PC-3 (cell line): ENCODE data around the gene CYP20A1. TPM values are rescaled to one million over a fixed set of nuclear protein-coding genes. Genes with fewer than 3 reads are reported as not detected.
"Not testable (repeated sequence)": the region's sequence is repeated elsewhere in the genome, so short reads cannot be mapped to it uniquely, and the experiment has no call there.

Experiments
- ATAC-seq: fragments of 200-7000 bp; cut with Tn5 transposase; 2 replicates; pipeline ENCODE4 v1.9.1; 2020; ENCODE audit warnings: mild to moderate bottlenecking, moderate library complexity
- BruUV-seq: library from RNA; stranded (reverse); fragments of 400-500 nt; replicated peaks from 2 replicates; lab custom pipeline; 2021; lab: Mats Ljungman, UMichigan
- CTCF ChIA-PET: fragments of 300-600 bp; sonication (Branson Sonifier 250); formaldehyde crosslinking; loops from one replicate; lab custom pipeline; 2022; ENCODE audit warnings: antibody characterized with exemption; lab: Charles Lee
- POLR2A ChIA-PET: fragments of 300-600 bp; sonication (Branson Sonifier 250); formaldehyde crosslinking; loops from one replicate; lab custom pipeline; 2022; ENCODE audit warnings: antibody characterized with exemption; ENCODE audit not compliant: unreplicated experiment; lab: Charles Lee
- DNase-seq: peaks from one replicate; pipeline ENCODE4 v3.0.0-alpha.2; 2015
- H2AFZ ChIP-seq: fragments of 300-600 bp; sonication (generic); 2 replicates; pipeline ENCODE4 v1.6.0; 2016; ENCODE audit warnings: antibody characterized with exemption, low read length
- H3F3A ChIP-seq: fragments of 300-600 bp; sonication (generic); one replicate; pipeline ENCODE4 v1.6.0; 2017; ENCODE audit warnings: antibody characterized with exemption, low read length, control low read depth, mild to moderate bottlenecking; ENCODE audit not compliant: unreplicated experiment
- H3K27ac ChIP-seq: fragments of 300-600 bp; sonication (generic); 2 replicates; pipeline ENCODE4 v1.5.1; 2016; ENCODE audit warnings: mild to moderate bottlenecking, low read length
- H3K27me3 ChIP-seq: fragments of 300-600 bp; sonication (generic); 2 replicates; pipeline ENCODE4 v1.6.1; 2016; ENCODE audit warnings: low read length, mixed read lengths
- H3K36me3 ChIP-seq: fragments of 300-600 bp; sonication (generic); 2 replicates; pipeline ENCODE4 v1.6.1; 2016; ENCODE audit warnings: low read depth, mixed run types, low read length, mixed read lengths
- H3K4me1 ChIP-seq: fragments of 300-600 bp; sonication (generic); 2 replicates; pipeline ENCODE4 v1.5.1; 2016; ENCODE audit warnings: low read length; ENCODE audit not compliant: insufficient read depth
- H3K4me2 ChIP-seq: fragments of 300-600 bp; sonication (generic); 2 replicates; pipeline ENCODE4 v1.6.0; 2016; ENCODE audit warnings: low read length
- H3K4me3 ChIP-seq: fragments of 300-600 bp; sonication (generic); 2 replicates; pipeline ENCODE4 v1.5.1; 2016; ENCODE audit warnings: mild to moderate bottlenecking, low read length, mixed read lengths
- H3K79me2 ChIP-seq: fragments of 300-600 bp; sonication (generic); 2 replicates; pipeline ENCODE4 v1.6.1; 2017; ENCODE audit warnings: low read length, mixed read lengths
- H3K9ac ChIP-seq: fragments of 300-600 bp; sonication (generic); 2 replicates; pipeline ENCODE4 v1.6.0; 2016; ENCODE audit warnings: mild to moderate bottlenecking, low read length
- H3K9me2 ChIP-seq: fragments of 300-600 bp; sonication (generic); replicated peaks from 2 replicates; pipeline ENCODE4 v1.6.1; 2016; ENCODE audit warnings: mixed run types, low read length, mixed read lengths
- H3K9me3 ChIP-seq: fragments of 300-600 bp; sonication (generic); 2 replicates; pipeline ENCODE4 v1.6.1; 2016; ENCODE audit warnings: low read length, mixed read lengths
- H4K20me1 ChIP-seq: fragments of 300-600 bp; sonication (generic); 2 replicates; pipeline ENCODE4 v1.6.1; 2016; ENCODE audit warnings: low read length, mixed read lengths
- EZH2 ChIP-seq: fragments of 300-600 bp; sonication (generic); IDR thresholded peaks from one replicate; pipeline ENCODE4 v1.6.1; 2017; ENCODE audit warnings: antibody characterized with exemption, mild to moderate bottlenecking, low read length; ENCODE audit not compliant: unreplicated experiment
- EZH2phosphoT487 ChIP-seq: fragments of 300-600 bp; sonication (generic); IDR thresholded peaks from 2 replicates; pipeline ENCODE4 v1.6.1; 2018; ENCODE audit warnings: mild to moderate bottlenecking, antibody characterized with exemption, low read length, borderline replicate concordance
- intact Hi-C: fragments of 100-400 bp; cut with micrococcal nuclease; formaldehyde crosslinking; loops from 2 replicates; pipeline ENCODE4 v1.9.0; 2023
- total RNA-seq: library from RNA; depleted of rRNA; stranded (reverse); fragments of >200 nt; gene quantifications from 2 replicates; pipeline ENCODE4 v1.2.3, GENCODE V29; 2014
- TF ChIP-seq, protein P1 (sequence below): fragments of 300-600 bp; sonication (generic); conservative IDR thresholded peaks from 2 replicates; pipeline ENCODE4 v1.5.1; 2017; ENCODE audit warnings: antibody characterized with exemption, low read depth, mild to moderate bottlenecking, low read length

Gene CYP20A1
- total RNA-seq, 1 experiment from 2014 or later, result 14.1 TPM

- no peaks in the 10 kb centered on the region for H3K4me1 ChIP-seq
- DNase-seq (no peak), ATAC-seq (no peak)
- ChIA-PET POLR2A (interaction anchor here (0.5 kb wide), 1 partner anchor 8 kb away, joined by 9 read pairs; no protein-coding TSS in a partner anchor), CTCF (no interaction called here)
- no TSS peak for BruUV-seq
- no peaks in the 10 kb centered on the region for H3K9me3 ChIP-seq
- H3K79me2 ChIP-seq, result no peaks in the 10 kb centered on the region
- H3K4me2 ChIP-seq, result no peak overlapping the region
- no peaks in the 10 kb centered on the region for H3K36me3 ChIP-seq
- H3K9ac ChIP-seq, result no peak overlapping the region
- H3K9me2 ChIP-seq, result no peaks in the 10 kb centered on the region
- no peak overlapping the region for H3K27ac ChIP-seq
- no peak overlapping the region for H2AFZ ChIP-seq
- no peaks in the 10 kb centered on the region for H3F3A ChIP-seq
- no peaks in the 10 kb centered on the region for H4K20me1 ChIP-seq
- H3K4me3 ChIP-seq, result no peak overlapping the region
- intact Hi-C loops, result no loop called here
- H3K27me3 ChIP-seq, result no peaks in the 10 kb centered on the region
- TF ChIP-seq EZH2phosphoT487 (no peak), EZH2 (no peak)
- TF ChIP-seq, protein P1, sequence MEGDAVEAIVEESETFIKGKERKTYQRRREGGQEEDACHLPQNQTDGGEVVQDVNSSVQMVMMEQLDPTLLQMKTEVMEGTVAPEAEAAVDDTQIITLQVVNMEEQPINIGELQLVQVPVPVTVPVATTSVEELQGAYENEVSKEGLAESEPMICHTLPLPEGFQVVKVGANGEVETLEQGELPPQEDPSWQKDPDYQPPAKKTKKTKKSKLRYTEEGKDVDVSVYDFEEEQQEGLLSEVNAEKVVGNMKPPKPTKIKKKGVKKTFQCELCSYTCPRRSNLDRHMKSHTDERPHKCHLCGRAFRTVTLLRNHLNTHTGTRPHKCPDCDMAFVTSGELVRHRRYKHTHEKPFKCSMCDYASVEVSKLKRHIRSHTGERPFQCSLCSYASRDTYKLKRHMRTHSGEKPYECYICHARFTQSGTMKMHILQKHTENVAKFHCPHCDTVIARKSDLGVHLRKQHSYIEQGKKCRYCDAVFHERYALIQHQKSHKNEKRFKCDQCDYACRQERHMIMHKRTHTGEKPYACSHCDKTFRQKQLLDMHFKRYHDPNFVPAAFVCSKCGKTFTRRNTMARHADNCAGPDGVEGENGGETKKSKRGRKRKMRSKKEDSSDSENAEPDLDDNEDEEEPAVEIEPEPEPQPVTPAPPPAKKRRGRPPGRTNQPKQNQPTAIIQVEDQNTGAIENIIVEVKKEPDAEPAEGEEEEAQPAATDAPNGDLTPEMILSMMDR, result no peak
These were observed 37.4 kb upstream of the CYP20A1 start for GRCh38 chr2:203201426-203201825.

DNA sequence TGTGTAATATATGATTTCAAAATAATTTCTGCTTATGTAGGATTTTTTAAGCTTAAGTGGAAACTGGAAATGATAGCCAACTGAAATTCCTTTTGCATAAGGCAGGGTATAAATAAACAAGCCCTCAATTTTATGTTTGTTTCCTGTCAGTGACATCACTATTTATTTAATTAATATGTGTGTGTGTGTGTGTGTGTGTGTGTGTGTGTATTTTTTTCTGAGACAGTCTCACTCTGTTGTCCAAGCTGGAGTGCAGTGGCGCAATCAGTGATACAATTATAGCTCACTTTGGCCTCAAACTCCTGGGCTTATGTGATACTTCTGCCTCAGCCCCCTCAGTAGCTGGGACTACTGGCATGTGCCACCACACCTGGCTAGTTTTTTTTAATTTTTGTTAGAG, 29.3 kb upstream of the CYP20A1 start:
- intact Hi-C loops, result no loop called here
- Histone ChIP-seq H3K27ac (no peak overlapping the region), H3K4me1 (no peaks in the 10 kb centered on the region), H3K9ac (no peak overlapping the region), H3K27me3 (no peaks in the 10 kb centered on the region), H2AFZ (no peak overlapping the region), H3F3A (no peaks in the 10 kb centered on the region), H4K20me1 (no peaks in the 10 kb centered on the region), H3K9me2 (no peaks in the 10 kb centered on the region), H3K9me3 (no peaks in the 10 kb centered on the region), H3K79me2 (no peaks in the 10 kb centered on the region), H3K4me2 (no peak overlapping the region), H3K36me3 (peaks cover 7% of the 10 kb centered on the region; the same call in 1 of the 2 replicates), H3K4me3 (no peak overlapping the region)
- peak; percentile 18 for ATAC-seq
- TF ChIP-seq EZH2phosphoT487, result no peak
- no peak for TF ChIP-seq EZH2
- TF ChIP-seq, protein P1, result no peak
- DNase-seq, result peak; percentile 10
- BruUV-seq, result no TSS peak
- ChIA-PET POLR2A (interaction anchor here (0.6 to 0.8 kb wide), 4 partner anchors 9 to 931 kb away, joined by 4 to 9 read pairs (median 6); no protein-coding TSS in a partner anchor), CTCF (interaction anchor here (0.6 kb wide), 1 partner anchor 54 kb away, joined by 3 read pairs; no protein-coding TSS in a partner anchor)

- intact Hi-C loops, result loop anchor here (1.0 kb wide), 1 partner anchor 229 kb away; no protein-coding TSS in a partner anchor
- TF ChIP-seq EZH2phosphoT487 (no peak), EZH2 (no peak)
- TF ChIP-seq, protein P1, result peak; percentile 71
- Histone ChIP-seq H3F3A (no peaks in the 10 kb centered on the region), H3K4me1 (no peaks in the 10 kb centered on the region), H3K9me2 (no peaks in the 10 kb centered on the region), H3K4me2 (no peak overlapping the region), H2AFZ (no peak overlapping the region), H3K27me3 (no peaks in the 10 kb centered on the region), H3K9me3 (no peaks in the 10 kb centered on the region), H3K4me3 (no peak overlapping the region), H3K79me2 (no peaks in the 10 kb centered on the region), H4K20me1 (no peaks in the 10 kb centered on the region), H3K27ac (no peak overlapping the region), H3K36me3 (no peaks in the 10 kb centered on the region), H3K9ac (no peak overlapping the region)
- DNase-seq (peak; percentile 52), ATAC-seq (peak; percentile 77)
- BruUV-seq, result no TSS peak
- CTCF ChIA-PET, result no interaction called here
- POLR2A ChIA-PET, result no interaction called here
These were observed 13.3 kb upstream of the CYP20A1 start for GRCh38 chr2:203225423-203226039.

DNA sequence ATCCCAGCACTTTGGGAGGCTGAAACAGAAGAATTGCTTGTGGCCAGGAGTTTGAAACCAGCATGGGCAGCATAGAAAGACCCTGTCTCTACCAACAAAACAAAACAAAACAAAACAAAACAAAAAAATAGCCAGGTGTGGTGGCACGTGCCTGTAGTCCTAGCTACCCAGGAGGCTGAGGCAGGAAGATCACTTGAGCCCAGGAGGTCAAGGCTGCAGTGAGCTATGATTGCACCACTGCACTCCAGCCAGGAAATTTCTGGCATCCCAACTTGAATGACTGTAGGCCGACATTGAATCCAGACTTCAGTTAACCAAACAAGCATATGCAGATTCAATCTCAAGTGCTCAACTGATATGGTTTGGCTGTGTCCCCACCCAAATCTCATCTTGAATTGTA, 9.1 kb upstream of the CYP20A1 start:
- H3K9ac ChIP-seq, H3F3A ChIP-seq, ATAC-seq, H4K20me1 ChIP-seq, H3K4me3 ChIP-seq, CTCF ChIA-PET, H3K4me1 ChIP-seq, intact Hi-C loops, H2AFZ ChIP-seq, H3K27ac ChIP-seq, H3K79me2 ChIP-seq, POLR2A ChIA-PET, H3K4me2 ChIP-seq, H3K9me2 ChIP-seq, BruUV-seq, H3K9me3 ChIP-seq, H3K36me3 ChIP-seq, H3K27me3 ChIP-seq, DNase-seq: not testable (repeated sequence)
